ENCODE results near the gene DOCK7.
A peak's percentile ranks its signal among the peaks of the same experiment; 100 is the strongest.

The DOCK7 gene

DNA sequence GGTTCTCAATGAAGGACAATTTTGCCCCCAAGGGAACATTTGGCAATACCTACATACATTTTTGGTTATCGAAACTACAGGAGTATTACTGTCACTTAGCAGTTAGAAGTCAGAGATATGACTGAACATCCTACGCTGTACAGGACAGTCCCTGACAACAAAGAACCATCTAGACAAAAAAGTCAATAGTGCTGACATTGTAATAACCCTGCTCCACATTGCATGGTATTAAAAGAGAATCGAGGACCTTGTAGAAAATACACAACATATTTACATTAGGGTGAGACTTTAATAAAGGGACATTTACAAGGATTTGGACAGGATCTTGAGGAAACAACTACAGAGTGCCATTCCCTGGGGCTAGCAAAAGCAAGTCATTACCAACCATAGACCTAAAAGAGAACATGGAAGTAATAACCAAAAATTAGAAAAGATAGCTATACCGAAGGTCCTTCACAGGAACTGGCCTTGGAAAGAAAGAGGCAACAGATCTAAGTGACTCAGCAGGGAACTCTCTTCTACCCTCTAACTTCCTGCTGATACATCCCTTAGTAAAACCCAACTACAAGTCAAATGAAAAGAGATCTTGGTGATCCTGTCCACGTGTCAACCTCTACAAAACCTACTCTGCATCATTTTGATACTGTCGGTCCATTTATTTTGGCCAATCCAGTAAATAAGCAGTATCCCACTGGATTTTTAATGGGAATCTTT, 50.6 kb downstream of the DOCK7 start:
- H3K9me3 ChIP-seq (ENCODE audit: insufficient read depth, low read length) = no peaks in the 10 kb centered on the region
- no peaks in the 10 kb centered on the region for H3K79me2 ChIP-seq (ENCODE audit: insufficient read depth, low read length)
- H3K27me3 ChIP-seq (ENCODE audit: low read length) = no peaks in the 10 kb centered on the region
- no peak overlapping the region for H3K27ac ChIP-seq (ENCODE audit: low read depth, low read length)
- H3K4me3 ChIP-seq (ENCODE audit: insufficient read depth, low read length, poor library complexity, severe bottlenecking) = no peak overlapping the region
- no peaks in the 10 kb centered on the region for H3K9me2 ChIP-seq (replicated peaks; ENCODE audit: insufficient read depth, low read length)
- H4K20me1 ChIP-seq (ENCODE audit: low read depth, low read length) = no peaks in the 10 kb centered on the region
- TF ChIP-seq, protein P1, sequence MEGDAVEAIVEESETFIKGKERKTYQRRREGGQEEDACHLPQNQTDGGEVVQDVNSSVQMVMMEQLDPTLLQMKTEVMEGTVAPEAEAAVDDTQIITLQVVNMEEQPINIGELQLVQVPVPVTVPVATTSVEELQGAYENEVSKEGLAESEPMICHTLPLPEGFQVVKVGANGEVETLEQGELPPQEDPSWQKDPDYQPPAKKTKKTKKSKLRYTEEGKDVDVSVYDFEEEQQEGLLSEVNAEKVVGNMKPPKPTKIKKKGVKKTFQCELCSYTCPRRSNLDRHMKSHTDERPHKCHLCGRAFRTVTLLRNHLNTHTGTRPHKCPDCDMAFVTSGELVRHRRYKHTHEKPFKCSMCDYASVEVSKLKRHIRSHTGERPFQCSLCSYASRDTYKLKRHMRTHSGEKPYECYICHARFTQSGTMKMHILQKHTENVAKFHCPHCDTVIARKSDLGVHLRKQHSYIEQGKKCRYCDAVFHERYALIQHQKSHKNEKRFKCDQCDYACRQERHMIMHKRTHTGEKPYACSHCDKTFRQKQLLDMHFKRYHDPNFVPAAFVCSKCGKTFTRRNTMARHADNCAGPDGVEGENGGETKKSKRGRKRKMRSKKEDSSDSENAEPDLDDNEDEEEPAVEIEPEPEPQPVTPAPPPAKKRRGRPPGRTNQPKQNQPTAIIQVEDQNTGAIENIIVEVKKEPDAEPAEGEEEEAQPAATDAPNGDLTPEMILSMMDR (IDR thresholded peaks at IDR 0.05; ENCODE audit: insufficient read depth, low read length, poor library complexity, severe bottlenecking) = no peak
- TF ChIP-seq EZH2phosphoT487 (conservative IDR thresholded peaks at IDR 0.05; ENCODE audit: low read length) = no peak
- H3K36me3 ChIP-seq (ENCODE audit: low read length) = no peaks in the 10 kb centered on the region
- H3K9ac ChIP-seq (ENCODE audit: low read length) = no peak overlapping the region
- H2AFZ ChIP-seq (ENCODE audit: low read depth, low read length, severe bottlenecking) = no peak overlapping the region
- H3F3A ChIP-seq (ENCODE audit: insufficient read depth) = no peaks in the 10 kb centered on the region
- H3K4me2 ChIP-seq (ENCODE audit: low read depth, low read length, poor library complexity, severe bottlenecking) = no peak overlapping the region

DNA sequence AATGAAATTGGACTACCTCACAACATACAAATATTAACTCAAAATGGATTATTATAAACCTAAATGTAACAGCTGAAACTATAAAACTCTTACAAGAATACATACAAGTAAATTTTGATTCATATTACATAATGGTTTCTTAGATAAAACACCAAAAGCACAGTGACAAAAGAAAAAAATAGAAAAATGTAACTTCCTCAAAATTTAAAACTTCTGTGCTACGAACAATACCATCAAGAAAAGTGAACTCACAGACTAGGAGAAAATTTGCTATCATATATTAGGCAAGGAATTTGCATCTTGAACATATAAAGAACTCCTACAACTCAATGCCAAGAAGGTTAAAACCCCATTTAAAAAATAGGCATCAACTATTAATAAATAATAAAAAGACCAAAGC, 59.7 kb downstream of the DOCK7 start:
- TF ChIP-seq EZH2phosphoT487 (conservative IDR thresholded peaks at IDR 0.05; ENCODE audit: low read length) = no peak
- TF ChIP-seq, protein P1 (IDR thresholded peaks at IDR 0.05; ENCODE audit: insufficient read depth, low read length, poor library complexity, severe bottlenecking) = no peak
- Histone ChIP-seq H3K9me2 (replicated peaks; ENCODE audit: insufficient read depth, low read length) (no peaks in the 10 kb centered on the region), H3K4me3 (ENCODE audit: insufficient read depth, low read length, poor library complexity, severe bottlenecking) (no peak overlapping the region), H3K27ac (ENCODE audit: low read depth, low read length) (no peak overlapping the region), H2AFZ (ENCODE audit: low read depth, low read length, severe bottlenecking) (no peak overlapping the region), H3K9me3 (ENCODE audit: insufficient read depth, low read length) (no peaks in the 10 kb centered on the region), H3K9ac (ENCODE audit: low read length) (no peak overlapping the region), H4K20me1 (ENCODE audit: low read depth, low read length) (no peaks in the 10 kb centered on the region), H3F3A (ENCODE audit: insufficient read depth) (no peaks in the 10 kb centered on the region), H3K36me3 (ENCODE audit: low read length) (no peaks in the 10 kb centered on the region), H3K79me2 (ENCODE audit: insufficient read depth, low read length) (no peaks in the 10 kb centered on the region), H3K4me2 (ENCODE audit: low read depth, low read length, poor library complexity, severe bottlenecking) (no peak overlapping the region), H3K27me3 (ENCODE audit: low read length) (no peaks in the 10 kb centered on the region)

DNA sequence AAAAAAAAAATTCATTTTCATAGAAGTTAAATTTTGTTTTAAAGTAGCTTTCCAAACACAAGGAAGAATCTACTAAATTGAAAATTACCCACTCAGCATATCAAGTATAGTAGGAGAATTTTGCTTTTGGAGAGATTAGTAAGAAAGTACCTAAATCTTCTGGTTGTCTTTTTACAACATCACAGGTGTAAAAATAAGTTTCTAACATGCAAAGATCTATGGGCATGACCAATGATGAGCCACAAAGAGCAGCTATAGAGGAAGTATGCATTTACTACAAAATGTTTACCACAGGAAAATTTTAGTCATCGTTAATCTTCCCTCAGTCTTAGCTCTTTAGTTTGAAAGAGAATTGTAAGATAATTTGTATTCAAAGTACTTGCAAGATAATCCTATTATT, 62.8 kb downstream of the DOCK7 start:
- TF ChIP-seq, protein P1 (IDR thresholded peaks at IDR 0.05; ENCODE audit: insufficient read depth, low read length, poor library complexity, severe bottlenecking) = no peak
- no peak for TF ChIP-seq EZH2phosphoT487 (conservative IDR thresholded peaks at IDR 0.05; ENCODE audit: low read length)
- Histone ChIP-seq H3K4me2 (ENCODE audit: low read depth, low read length, poor library complexity, severe bottlenecking) (peak overlapping the region; percentile 28), H3K9ac (ENCODE audit: low read length) (no peak overlapping the region), H3K27me3 (ENCODE audit: low read length) (no peaks in the 10 kb centered on the region), H3K4me3 (ENCODE audit: insufficient read depth, low read length, poor library complexity, severe bottlenecking) (no peak overlapping the region), H3K9me3 (ENCODE audit: insufficient read depth, low read length) (no peaks in the 10 kb centered on the region), H3K9me2 (replicated peaks; ENCODE audit: insufficient read depth, low read length) (no peaks in the 10 kb centered on the region), H3K36me3 (ENCODE audit: low read length) (no peaks in the 10 kb centered on the region), H3K79me2 (ENCODE audit: insufficient read depth, low read length) (no peaks in the 10 kb centered on the region), H3F3A (ENCODE audit: insufficient read depth) (peaks cover 4% of the 10 kb centered on the region; the same call in 1 of the 2 replicates), H3K27ac (ENCODE audit: low read depth, low read length) (no peak overlapping the region; the same call in 1 of the 2 replicates), H4K20me1 (ENCODE audit: low read depth, low read length) (no peaks in the 10 kb centered on the region), H2AFZ (ENCODE audit: low read depth, low read length, severe bottlenecking) (no peak overlapping the region)

Data from SU-DHL-6 (cell line).